Amniotic epithelial cell (primary cell): Measurements from ENCODE around the gene VGLL4.
A peak's percentile ranks its signal among the peaks of the same experiment; 100 is the strongest.
"Not testable (repeated sequence)": the region's sequence is repeated elsewhere in the genome, so short reads cannot be mapped to it uniquely, and the experiment has no call there.

Experiments used
- DNase-seq: peaks from one replicate; pipeline ENCODE4 v3.0.0-alpha.2; 2010; ENCODE audit warnings: low read depth

Gene VGLL4, protein sequence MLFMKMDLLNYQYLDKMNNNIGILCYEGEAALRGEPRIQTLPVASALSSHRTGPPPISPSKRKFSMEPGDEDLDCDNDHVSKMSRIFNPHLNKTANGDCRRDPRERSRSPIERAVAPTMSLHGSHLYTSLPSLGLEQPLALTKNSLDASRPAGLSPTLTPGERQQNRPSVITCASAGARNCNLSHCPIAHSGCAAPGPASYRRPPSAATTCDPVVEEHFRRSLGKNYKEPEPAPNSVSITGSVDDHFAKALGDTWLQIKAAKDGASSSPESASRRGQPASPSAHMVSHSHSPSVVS

DNA sequence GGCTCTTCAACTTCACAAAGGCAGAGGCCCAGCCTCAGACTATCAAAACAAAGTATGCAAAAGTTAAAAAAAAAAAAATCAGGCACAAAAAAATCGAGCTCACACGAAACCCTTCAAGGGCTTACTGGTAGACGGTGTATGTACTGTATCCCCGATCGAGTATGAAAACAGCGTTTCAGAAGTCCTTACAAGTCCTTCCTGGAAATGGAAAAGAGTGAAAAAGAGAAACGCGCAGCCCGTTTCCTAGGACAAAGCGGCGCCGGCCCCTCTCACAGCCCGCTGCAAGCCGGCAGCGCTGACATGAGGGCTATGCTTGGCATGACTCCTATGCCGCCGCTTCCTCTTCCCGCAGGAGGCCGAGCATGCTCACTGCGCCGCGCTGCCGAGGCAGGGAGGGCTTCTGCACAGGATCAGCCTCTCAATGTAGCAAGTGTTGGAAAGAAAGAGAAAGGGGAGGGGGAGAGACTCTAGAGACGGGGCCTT lies at the start of gene VGLL4:
Gene VGLL4, minus strand, starts transcription at position 311 of the 483 bp plus-strand sequence. CDS start 397 bp downstream, outside the sequence.
- peak; percentile 94 for DNase-seq

DNA sequence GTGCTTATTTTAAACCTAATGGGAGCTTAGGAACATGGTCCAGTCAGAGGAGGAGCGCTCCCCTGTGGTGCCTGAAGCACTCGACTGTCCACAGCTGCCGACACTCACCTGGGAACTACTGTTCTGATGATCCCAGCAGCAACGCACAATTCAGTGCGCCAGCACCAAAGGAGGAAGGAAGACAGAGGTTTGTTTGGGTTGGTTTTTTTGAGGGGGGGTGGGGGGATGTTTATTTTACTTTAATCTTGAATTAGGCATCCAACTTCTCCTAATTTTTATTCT lies 48.8 kb upstream of the VGLL4 start:
- no peak for DNase-seq

DNA sequence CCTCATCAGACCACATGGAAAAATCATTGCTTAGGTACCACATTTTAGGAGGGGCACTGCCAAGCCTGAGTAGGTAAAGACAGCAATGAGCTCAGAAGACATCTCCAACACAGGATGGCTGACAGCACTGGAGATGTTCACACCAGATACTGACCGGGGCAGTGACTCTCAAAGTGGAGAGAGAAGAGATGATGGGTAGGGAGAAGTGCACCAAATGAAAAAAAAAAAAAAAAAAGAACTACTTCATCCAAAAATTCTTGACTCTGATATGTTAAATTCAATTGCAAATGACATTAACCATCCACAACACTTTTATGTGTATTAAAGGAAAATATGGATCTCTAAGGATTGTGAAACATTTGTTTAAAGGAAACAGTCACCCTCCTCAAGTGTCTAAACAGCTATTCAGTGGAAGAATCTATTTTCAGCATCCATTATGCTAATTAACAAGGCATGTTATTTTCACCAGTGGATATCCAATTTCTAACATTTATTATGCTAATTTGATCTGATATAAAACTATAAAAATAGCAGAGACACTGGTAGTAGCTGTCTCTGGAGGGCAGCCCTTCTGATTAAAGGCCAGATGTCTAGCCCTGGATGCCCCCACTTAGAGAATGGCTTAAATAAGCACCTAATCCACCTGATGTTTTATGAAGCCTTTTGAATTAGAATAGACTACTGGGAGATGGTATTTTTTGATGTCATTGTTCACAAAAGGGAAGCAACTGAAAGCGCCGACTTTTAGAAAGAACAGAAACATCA lies 48.2 kb upstream of the VGLL4 start:
- DNase-seq = no peak

DNA sequence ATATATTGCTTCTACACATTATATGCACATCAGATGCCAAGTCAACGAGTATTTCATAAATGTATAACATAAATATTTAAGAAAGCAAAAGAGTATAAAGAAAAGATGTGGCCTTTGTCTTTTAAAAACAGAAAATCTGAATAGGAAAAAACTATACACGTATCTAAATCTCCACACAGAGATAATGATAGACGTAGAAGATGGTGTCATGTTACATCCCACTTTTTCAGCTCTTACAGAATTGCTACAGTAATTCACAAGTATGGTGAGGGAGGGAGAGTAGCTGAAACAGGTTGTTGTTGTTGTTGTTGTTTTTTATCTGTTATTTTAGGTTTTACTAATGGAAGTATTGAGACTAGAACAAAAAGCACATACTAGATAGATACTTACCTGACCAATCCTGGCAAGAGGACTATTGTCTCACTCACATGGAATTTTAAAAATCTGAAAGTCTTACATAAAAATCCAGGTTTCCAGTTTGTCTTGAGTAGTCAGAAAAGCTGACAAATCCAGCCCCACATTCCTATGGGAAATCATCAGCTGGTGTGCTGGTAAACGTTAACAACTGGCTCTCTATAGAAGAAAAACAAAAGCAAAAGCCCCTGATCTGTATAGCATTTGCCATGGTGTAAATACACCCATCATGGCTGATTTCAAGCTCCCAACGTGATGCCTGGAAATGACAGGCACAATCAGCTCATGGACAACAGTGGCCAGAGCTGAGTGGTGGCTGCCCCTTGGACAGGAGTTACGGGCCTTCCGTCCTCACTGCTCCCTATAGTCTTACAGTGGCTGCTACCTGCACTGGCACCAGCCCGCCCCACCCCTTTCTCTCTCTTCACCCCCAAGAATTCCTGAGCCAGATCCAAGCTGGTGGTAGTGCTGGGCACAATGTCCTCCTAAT lies 47.4 kb upstream of the VGLL4 start:
- peak; percentile 67 for DNase-seq

DNA sequence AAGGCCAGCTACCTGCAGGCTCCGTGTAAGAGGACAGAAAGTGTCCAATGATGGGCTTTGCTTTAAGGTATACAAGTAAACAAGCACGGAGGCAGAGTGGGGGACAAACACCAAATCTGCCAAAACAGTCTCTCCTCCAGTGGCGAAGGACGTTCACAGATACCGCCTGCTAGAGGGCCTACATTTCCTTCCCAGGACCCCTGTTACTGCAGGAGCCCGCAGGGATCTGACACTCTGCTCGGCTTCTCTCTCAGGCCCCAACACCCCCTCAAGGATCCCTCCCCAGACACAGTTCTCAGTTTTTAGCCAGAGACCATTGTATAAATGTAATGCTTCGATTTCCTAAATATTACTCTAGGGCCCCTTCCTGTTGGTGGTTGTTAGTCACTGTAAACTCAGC lies 46.0 kb upstream of the VGLL4 start:
- DNase-seq = no peak

DNA sequence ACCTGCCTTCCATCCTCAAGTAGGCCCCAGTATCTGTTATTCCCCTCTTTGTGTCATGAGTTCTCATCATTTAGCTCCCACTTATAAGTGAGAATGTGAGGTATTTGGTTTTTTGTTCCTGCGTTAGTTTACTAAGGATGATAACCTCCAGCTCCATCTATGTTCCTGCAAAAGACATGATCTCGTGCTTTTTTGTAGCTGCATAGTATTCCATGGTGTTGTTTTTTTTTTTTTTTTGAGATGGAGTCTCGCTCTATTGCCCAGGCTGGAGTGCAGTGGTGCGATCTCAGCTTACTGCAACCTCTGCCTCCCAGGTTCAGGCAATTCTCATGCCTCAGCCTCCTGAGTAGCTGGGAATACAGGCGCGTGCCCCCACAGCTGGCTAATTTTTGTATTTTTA lies 41.3 kb upstream of the VGLL4 start:
- DNase-seq = not testable (repeated sequence)

DNA sequence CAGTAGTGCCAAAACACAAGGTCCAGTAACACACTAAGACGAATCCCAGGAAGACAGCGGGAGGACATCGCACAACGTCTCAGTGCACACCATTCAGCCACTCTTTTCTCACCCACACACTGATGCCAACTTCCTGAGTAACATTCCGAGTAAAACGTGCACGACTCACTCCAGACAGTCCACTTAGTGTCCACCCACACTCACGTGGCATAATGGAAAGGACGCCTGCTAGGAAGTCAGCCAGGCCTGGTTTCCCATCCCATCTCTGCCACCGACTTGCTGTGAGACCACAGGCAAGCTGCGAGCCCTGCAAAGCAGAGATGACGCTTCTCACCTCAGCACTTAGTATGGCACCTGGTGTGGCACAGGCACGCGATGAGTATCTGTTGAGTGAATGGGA lies 36.8 kb upstream of the VGLL4 start:
- DNase-seq = no peak

DNA sequence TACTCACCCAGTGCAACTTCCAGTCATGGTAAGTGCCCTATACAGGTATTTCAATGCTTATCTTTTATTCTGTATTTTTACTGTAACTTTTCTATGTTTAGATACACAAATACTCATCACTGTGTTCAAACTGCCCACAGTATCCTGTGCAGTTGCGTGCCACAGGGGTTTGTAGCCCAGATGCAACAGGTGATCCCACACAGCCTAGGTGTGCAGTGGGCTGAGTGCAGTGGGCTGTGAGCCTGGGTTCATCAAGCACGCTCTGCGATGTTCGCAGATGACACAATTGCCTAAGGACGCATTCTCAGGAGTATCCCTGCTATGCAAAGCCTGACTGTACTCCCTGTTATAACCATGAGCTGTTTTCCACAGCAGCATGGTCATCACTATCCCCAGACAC lies 36.2 kb upstream of the VGLL4 start:
- no peak for DNase-seq

DNA sequence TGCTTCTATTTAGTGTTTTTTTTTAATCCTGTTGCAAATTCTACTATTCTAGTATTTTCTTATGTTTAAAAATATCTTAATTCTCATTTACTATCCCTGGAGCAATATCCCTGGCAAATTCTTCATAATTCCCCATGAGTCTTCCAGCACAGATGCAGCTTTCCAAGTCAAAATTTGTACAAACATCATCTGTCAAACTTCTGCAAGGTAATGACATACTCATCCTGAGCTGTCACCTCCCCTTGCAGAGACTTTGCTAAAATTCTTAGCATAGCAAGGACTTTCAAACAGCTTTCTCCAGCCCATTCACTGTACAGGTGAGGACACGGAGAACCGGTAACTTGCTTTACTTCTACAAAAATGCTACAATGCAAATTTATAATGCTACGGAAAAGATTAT lies 28.6 kb upstream of the VGLL4 start:
- no peak for DNase-seq

DNA sequence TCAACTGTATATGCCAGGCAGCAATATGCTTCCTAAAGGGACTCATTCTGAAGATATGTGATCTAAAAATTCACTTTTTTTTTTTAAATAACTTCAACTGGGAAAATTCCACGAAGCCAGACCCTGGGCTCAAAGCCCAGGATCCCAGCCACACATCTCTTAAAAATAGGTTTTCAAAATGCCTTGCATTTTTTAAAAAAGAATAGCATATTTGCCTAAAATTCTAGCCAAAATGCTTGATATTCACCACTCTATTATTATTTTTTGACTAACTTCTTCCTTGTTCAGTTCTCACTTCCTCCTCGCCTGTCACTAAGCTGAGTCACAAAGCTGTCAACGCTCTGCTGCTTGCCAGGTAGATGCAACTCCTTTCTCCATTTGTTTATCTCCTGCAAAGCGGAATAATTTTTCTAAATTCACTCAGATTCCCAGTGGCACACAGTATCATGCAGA lies 28.0 kb upstream of the VGLL4 start:
- DNase-seq = peak; percentile 48

DNA sequence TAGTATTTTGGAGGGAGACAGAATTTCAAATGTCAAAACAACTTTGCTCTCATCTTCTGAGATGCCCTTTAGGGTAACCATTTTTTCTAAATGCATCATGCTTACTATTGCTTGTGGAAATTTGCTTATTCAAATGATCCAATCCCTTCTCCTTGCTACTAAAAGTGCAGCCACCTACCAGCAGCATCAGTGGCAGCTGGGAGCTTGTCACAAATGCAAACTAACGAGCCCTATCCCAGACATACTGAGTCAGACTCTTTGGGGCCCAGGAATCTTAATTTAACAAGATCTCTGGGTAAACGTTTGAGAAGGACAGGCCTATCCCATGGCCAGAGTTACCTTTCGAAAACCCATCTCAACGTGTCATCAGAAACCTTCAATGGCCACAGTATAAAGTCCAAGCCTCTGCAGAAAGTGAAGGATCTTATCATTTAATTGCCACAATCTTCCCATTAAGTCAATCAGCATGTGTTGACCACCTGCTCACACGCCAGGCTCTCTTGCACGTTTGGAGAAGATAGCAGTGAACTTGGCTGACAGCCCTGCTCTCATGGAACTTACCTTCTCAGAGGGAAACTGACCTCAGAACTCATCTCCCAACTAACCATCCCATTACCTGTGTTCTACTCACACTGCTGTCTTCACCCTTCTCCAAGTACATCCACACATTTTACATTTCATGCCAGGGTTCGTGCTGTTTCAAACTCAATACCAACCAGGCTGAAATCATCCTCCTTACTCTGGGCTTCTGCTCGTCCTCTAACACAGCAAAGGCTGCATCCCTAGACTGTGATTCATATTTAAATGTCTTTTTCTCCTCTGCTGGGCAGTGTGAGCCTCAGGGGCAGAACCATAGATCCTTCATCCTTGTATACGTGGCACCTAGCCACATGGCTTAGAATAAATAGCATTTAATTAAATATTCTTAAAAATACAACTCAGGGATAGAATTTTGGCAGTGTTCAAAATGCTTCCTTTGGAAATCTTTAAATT lies 24.8 kb upstream of the VGLL4 start:
- no peak for DNase-seq

DNA sequence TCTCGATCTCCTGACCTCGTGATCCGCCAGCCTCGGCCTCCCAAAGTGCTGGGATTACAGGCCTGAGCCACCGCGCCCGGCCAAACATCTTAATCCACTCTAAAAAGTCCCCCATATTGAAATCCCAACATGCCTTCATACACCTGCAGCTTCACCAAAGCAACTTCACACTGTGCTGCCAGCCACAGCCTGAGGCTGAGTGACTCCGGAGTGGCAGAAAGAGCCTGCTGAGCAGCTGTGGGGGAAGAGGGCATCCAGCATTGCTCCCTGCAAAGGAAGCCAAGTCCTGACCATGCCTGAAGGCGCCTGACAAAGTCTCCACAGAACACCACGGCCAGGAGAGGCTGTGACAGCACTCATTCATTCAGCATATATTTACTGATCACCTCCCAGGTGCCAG lies 21.6 kb upstream of the VGLL4 start:
- DNase-seq = no peak

DNA sequence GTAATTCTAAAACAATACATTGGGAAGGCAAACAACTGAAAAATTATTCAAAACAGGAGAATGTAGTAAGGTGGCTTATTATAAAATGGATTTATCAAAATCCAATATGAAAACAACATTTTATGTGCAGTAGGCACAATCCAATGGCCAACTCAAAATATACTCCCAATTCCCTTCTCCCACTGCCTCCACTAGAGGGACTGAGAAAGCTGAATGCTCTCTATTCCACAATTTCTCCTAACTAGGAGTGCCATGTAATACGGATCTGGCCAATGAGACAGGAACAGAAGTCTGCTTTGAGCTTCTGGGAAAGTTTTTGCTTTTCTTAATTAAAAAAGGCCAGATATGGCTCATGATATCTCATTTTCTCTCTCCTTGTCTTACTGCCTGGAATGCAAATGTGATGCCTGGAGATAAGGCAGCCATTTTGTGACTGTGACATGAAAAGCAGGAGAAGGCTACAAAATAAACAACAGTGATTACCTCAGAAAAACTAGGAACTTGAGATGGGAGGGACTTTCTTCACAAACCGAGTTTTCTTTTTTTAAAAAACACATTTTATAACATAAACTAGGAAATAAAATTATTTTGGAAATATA lies 18.8 kb upstream of the VGLL4 start:
- DNase-seq = no peak

DNA sequence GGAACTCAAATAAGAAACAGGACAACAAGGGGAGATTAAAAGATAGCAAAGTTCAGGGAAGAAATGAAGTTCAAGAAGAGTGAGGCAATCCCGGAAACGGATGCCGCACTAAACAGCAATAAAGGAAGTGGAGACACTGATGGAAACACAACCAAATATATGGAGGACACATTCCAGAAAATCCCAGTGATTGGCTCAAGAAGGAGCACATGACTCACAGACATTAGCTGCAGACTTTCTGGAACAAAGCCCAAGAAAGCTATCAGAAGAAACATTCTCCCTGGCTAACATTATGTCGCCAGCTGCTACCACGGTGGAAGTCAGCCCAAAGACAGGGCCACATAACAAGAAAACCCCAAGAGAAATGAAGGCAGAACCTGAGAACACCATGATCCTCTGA lies 18.1 kb upstream of the VGLL4 start:
- DNase-seq = peak; percentile 70

DNA sequence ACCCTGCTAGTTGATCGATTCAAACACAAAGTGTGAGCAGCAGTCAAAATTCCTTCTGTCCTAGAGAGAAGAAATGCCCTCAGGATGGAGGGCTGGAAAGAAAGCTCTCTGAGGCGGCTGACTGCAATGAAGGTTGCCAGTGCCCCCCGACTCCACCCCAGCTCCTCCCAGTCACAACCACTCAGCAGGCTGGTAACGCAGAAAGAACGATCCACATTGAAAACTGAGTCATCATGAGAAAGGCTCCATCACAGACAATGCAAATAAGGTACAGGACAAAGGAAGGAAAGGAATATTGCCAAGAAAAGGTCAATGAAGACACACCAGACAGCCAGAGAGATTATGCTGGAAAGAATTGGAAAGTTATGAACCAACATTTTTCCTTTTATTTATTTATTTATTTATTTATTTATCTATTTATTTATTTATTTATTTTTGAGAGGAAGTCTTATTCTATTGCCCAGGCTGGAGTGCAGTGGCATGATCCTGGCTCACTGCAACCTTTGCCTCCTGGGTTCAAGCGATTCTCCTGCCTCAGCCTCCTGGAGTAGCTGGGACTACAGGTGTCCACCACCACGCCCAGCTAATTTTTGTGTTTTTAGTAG lies 17.4 kb upstream of the VGLL4 start:
- DNase-seq = no peak

DNA sequence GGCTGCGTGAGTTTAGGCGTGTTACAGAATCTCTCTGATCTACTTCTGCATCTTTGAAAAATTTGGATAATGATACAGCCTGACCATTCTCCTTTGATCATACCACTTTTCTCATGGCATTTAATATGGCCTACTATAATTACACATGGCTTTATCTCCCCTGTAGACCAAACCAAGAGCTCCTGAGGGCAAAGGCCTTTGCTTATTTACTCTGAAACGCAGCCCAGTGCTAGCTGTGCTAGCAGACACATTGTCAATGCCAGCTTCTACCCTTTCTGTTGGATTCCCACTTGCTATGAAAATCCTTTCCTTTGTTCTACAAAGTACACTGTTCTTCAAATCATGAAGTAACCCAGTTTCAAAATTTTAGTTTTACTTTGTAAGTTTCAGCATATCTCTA lies 16.5 kb upstream of the VGLL4 start:
- no peak for DNase-seq

DNA sequence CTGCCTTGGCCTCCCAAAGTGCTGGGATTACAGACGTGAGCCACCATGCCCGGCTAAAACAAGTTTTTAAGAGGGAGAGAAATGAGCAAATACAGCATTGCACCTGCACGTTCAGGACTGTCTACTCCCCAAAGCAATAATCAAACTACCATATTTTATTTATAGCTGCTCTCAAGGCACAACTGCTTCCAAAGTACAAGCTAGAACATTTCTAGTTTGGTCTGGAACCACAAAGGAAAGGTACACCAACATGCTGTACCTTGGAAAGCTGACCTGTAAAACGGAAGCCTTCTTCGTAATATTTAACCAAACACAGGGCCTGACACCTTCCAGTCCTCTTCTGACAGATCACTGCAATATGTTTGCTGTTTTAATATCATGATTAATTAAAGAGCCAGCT lies 14.5 kb upstream of the VGLL4 start:
- no peak for DNase-seq

DNA sequence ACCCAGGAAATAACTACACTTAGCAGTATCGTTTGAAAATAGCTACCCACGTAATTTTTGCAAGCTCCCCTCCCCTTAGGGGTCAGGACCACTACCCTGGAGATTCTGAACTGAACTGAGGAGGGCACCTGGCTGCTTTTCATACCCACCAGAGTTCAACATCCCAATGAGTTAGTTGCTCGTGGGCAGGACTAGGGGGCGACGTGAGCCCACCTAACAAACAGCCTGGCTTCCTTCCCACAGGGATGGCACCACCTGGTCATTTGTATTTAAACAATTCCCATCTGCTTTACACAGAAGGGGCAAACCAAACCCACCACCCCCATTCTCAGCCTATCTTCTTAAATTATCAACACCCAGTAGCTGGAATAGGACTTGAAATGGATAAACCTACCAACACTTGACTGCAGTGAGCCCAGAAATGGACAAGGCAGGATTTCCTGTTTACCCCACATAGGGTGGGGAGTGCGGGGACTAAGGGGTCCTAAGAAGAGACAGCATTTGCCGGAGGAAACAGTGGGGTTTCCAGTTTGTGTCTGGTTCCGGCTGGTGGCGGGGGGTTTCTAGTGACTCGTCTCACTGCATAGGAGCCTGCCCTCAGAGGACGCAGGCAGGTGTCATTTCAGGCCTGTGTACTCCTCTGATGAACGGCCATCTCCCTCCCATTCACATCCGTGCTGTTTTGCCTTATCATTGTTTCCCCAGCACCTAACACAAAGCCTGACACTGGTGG lies 11.6 kb upstream of the VGLL4 start:
- DNase-seq = no peak

DNA sequence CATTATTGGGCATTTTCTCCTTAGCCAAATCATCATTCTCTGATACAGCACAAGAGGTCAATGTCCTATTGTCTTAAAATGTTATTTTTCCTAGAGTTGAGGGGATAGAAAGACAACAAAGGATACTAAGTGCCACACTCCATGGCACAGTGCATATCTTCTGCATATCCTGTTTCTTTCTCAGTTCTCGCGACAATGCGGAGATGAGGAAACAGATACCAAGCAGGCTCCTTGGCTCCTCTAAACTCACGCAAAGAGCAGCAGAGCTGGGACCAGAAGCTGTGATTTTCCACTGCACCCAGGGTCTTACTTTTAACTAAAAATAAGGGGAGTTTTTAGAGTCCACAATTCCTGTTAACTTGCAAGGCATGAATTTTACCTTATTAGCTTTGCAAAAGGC lies 10.5 kb upstream of the VGLL4 start:
- DNase-seq = no peak
